CD4-positive, alpha-beta T cell treated with Interleukin-2 at 100 ng/mL for 4 hours (primary cell): ENCODE data around the gene CELSR1.
"Not testable (repeated sequence)": the region's sequence is repeated elsewhere in the genome, so short reads cannot be mapped to it uniquely, and the experiment has no call there.

Experiments
- DNase-seq: peaks from one replicate; pipeline ENCODE4 v3.0.0-alpha.2; 2020; ENCODE audit warnings: low spot score

The CELSR1 gene

DNA sequence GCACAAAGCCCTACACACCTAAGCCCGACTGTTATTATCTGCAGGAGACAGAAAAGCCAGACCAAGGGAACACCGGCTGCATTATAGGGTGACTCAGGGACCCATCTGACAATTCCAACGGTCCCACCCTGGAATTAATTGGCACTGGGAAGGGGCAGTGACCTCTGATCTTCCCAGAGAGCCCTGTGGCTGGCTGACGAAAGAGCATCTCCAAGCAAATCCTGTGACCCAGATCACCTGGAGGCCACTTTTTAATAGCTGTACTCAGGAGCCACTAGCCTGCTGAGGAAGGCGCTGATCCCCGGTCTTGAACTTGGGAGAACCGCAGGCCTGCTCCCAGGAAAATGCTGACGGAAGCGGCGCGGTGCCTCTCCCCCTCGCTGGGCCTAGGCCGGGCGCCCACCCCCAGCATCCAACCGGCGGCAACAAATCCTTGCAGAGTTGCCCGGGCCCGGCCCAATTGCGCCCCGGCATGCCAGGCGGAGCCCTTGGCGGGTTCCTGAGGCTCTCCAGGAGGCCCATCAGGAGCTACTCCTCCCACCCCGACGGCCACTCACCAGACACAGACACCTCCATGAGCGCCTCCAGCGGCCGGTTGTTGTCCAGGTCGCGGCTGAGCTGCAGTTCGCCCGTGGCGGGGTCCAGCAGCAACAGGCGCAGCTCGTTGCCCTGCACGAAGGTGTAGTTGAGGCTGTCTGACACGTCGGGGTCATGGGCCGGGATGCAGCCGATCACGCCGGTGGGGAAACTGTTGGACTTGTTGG is 4.2 kb downstream of the CELSR1 start:
- no peak for DNase-seq

DNA sequence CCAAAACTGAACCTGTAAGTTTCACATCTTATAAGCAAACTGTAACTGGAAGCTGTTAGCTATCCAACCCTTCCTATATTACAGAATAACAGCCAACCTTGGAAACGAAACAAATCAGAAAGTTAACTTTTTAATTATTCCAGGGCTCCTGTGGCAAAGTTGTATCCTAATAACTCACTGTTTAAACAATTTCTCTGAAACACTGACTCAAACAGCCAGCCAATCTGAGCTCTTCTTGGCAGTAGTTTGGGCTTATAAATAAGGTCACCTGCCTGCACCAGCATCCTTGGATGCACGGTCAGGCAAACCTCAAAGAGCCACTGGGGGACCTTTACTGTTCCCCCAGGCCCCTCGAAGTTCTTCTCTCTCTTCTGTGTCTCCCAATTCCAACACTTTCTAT is 5.0 kb downstream of the CELSR1 start:
- DNase-seq = no peak

DNA sequence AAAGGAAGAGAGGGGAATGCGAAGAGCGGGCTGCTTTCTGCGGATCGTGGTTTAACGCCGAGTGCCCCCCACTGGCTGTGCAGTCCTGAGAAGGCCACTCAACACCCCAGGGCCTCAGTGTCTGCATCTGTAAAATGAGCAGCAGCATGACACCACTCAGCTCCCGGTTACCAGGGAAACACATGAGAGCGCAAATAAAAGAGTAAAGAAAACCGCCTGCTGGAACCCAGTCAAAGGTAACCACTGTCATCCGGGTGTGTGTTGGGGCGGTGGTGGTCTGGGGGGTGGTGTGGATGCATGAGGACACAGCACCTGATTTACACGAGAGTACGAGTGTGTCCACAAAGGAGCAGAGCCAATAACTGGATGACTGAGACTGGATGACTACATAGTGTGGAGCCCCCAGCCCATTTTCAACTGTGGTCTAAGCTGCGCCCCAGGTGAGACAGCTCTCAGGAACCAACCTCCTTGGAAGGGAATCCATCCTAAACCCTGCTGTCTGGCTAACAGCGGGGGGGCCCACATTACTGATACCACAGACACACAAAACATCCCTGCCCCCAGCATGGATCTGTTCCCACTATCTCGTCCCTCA is 5.7 kb downstream of the CELSR1 start:
- DNase-seq = no peak

DNA sequence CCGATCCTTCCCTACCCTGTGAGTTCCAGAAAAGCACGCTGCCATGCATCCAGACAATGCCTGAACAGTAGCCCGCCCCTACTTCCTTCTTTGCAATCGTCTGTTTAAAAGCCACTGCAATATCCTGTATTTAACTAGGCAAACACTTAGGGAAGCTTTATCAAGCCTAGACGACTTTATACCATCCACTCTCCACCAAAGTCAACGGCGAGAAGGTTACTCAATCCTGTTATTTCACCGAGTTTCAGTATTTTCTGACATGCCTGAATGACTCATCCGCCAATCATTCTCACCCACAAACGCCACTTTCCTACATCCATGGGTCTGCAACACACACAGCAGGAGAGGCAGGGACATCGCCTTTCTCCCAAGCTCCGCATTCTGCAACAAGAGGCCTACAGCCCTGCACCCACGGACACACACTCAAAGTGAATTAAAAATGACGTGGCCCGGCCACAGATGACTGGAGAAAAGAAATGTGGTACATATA is 9.3 kb downstream of the CELSR1 start:
- no peak for DNase-seq

DNA sequence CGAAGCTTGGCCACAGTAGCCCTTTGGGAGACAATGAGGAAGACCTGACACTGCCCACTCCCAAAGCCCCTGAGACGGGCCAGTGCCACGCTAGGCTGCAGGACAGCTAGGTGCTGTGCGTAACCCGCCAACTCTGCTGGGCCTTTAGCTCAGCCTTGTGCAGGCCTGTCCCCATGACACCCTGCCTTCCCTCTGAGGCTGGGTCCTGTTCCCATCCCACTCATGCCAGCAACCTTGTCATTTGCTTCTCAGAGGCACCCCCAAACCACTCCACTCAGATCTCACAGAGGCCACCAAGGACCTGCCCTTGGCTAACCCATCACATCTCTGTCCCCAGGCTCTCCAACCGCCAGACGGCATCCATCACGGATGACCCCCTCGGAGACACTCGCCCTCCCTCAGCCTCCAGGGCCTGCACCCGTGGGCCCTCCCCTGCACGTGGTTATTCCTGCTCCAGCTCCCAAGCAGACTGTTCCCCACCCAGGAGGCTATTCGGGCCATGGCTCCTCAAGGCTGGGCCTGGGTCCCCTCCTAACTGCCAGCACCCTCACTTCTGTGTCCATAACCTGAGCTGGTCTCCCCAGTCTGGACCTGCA is 11.1 kb downstream of the CELSR1 start:
- DNase-seq = no peak

DNA sequence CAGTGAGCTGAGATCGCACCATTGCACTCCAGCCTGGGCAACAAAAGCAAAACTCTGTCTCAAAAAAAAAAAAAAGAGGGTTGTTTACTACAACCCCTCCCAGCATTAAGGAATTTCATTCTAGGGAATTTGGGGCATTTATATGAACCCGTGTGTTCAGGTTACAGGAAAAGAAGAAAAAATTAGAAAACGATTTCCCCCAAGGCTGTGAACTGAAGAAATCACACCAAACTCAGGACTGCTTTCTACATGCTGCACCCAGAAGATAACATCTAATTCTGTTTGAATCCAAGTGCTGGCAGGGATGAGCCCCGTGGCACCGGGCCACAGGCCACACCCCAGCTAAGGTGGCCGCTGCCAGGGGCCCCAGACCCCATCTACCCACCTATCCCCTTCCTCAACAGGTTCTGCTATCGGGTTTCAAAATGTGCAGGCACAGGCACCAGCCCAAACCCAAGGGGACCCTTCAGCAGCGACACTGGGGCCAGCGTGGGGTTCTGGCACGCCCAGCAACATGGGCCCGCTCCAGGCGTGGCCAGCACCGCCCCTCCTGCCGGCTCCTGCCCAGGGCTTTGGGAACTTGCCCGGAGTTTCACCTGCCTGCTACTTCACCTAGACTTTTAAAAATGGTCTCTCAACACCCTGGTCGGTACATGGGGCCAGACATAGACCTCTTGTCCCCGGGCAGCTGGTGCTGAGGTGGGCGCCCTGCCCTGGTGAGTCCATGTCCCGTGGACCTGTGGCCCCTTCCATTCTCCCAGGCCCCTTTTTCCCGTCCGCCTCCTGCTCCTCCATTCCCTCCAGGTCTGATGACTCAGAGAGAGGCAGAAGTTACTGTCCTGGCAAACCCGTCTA is 11.8 kb downstream of the CELSR1 start:
- DNase-seq = no peak

DNA sequence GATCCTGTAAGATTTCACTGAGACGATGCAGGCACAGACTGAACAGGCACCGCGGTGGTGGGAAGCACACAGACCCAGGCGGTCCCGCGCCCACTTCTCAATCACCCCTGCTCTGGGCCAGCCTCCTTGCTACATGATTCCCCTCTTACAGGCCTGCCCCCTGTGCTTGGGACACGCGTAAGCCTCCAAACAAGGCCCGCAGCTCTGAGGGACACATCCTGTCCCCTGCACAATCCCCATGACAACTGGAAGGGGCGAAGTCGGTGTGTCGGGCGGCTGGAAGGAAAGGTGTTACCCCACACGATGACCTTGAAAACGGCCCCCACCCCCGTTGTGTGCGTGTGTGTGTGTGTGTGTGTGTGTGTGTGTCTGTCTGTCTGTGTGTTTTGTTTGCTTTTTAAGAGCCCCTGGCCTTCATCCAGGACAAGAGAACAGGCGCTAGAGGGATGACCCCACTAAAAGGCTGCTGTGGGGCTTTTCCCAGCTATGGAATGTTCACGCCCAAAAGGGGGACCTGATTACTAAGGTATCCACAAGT is 13.1 kb downstream of the CELSR1 start:
- no peak for DNase-seq

DNA sequence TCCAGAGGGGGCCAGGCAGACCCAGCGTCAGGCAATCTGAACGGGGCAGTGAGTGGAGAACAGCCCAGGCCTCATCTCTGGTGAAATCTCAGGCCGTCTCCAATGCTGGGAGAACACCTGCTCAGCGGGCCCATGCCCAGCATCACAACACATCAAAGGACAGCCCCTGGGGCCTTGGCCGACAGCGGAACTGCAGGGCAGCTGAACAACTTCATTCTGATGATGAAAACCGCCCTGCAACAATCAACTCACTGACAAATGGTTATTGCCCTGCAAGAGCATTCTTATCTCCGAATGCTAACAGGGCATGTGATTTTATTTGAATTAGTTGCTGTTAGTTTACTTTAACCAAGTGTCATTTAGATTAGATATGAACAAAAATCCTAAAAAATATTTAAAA is 14.6 kb downstream of the CELSR1 start:
- no peak for DNase-seq

DNA sequence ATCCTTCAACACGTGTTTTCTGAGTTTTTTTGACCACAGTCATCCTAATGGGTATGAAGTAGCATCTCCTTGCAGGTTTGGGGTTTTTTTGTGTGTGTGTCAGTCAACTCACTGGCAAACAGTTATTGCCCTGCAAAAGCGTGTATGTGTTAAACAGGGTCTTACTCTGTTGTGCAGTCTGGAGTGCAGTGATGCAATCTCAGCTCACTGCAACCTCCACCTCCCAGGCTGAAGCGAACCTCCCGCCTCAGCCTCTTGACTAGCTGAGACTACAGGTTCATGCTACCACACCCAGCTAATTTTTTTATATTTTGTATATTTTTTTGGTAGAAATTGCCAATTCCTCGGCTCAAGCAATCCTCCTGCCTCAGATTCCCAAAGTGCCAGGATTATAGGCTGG is 15.4 kb downstream of the CELSR1 start:
- DNase-seq = no peak

DNA sequence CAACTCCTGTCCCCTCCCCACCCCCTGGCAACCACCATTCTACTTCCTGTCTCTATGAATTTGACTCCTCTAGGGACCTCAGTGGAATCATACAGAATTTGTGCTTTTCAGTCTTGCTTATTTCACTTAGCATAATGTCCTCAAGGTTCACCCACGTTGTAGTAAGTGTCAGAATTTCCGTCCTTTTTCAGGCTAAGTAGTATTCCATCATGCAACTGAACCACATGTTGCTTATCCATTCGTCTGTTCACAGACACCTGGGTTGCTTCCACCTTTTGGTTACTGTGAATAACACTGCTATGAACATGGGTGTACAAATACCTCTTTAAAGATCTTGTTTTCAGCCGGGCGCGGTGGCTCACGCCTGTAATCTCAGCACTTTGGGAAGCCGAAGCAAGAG is 16.5 kb downstream of the CELSR1 start:
- no peak for DNase-seq

DNA sequence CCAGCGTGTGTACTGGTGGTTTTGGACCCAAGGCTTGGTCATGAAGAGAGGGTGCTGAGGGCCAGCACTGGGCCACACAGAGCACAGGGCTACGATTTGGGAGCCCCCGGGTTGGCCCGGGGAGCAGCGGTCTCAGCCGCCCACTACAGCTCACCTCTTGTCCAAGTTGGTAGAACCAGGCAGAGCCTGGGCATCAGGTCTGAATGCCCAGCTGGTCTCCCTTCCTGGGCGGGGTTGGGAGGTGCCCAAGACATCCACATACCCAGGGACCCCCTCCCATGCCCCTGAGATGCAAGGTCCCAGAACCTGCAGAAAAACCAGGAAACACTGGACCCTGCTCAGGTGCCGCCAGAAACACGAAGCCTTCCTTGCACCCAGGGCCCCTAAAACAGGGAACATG is 18.0 kb downstream of the CELSR1 start:
- DNase-seq = no peak

DNA sequence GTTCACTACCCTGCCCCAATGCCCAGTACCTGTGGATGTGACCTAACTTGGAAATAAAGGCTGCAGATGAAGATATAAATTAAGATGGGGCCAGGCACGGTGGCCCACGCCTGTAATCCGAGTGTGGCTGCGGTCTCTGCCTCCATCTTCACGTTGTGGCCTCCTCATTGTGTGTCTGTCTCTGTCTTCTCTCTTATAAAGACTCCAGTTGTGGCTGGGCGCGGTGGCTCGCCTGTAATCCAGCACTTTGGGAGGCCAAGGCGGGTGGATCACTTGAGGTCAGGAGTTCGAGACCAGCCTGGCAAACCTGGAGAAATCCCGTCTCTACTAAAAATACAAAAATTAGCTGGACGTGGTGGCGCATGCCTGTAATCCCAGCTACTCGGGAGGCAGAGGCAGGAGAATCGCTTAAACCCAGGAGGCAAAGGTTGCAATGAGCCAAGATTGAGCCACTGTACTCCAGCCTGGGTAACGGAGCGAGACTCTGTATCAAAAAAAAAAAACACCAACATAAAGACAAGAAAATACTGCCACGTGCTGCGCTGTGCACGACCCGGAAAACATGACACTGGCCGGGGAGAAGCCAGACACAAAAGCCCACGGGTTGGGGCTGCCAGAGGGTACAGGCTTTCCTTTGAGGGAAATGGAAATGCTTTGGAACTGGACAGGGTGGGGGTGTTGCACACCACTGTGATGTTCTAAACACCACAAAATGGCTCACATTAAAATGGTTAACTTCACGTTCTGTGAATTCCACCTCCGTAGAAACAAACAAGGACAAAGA is 18.7 kb downstream of the CELSR1 start:
- DNase-seq = no peak

DNA sequence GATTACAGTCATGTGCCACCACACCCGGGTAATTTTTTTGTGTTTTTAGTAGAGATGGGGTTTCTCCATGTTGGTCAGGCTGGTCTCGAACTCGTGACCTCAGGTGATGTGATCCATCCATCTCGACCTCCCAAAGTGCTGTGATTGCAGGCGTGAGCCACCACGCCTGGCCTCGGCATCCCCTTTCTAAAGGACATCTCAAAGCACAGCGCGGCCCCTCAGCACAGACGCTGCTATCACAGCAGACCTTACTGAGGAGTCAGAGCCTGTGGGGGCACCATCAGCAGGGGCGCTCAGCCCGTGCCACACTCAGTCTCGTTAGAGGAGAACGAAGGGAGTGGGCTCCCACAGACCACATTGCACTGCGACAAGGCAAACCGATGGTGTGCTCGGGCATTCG is 19.4 kb downstream of the CELSR1 start:
- no peak for DNase-seq

DNA sequence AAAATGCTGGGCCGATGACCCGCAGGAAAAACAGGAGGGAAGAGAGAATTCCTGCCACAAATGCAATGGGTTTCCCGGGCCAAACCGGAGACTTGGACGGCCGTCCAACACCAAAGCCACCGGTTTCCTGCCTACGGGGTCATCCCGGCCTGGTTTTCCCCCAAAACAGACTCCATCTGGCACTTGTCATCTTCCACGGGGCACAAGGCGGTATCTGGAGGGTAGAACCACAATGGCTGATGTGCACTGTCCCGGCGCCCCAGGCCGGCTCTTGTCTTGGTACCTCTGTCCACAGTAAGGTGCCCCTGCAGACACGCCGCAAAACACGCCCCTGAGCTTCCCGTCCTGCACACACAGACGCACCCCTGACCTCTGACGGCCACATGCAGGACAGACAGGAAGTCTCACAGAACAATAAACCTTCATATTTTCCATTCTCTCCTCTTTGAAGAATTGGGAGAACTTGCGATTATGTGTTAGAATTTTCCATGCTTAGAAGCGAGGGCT is 20.1 kb downstream of the CELSR1 start:
- no peak for DNase-seq

DNA sequence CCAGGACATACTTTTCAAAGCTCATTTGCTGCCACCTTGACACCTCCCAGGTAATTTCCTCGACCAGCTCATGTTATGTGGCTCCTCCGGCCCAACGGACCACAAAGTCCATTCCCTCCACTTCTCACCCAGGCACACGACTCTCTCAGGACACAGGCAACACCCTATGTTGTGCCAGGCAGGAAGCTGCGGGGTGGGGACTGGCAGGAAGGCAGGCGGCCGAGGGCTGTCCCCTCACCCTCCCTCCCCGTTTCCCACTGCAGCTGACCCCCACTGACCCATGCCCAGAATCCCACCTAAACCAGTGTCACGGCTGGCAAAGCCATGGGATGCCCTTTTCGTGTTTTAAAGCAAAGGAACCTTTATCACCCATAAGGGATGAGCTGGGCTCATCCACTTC is 20.8 kb downstream of the CELSR1 start:
- DNase-seq = no peak

DNA sequence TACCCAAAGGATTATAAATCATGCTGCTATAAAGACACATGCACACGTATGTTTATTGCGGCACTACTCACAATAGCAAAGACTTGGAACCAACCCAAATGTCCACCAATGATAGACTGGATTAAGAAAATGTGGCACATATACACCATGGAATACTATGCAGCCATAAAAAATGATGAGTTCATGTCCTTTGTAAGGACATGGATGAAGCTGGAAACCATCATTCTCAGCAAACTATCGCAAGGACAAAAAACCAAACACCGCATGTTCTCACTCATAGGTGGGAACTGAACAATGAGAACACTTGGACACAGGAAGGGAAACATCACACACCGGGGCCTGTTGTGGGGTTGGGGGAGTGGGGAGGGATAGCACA is 21.3 kb downstream of the CELSR1 start:
- DNase-seq = not testable (repeated sequence)

DNA sequence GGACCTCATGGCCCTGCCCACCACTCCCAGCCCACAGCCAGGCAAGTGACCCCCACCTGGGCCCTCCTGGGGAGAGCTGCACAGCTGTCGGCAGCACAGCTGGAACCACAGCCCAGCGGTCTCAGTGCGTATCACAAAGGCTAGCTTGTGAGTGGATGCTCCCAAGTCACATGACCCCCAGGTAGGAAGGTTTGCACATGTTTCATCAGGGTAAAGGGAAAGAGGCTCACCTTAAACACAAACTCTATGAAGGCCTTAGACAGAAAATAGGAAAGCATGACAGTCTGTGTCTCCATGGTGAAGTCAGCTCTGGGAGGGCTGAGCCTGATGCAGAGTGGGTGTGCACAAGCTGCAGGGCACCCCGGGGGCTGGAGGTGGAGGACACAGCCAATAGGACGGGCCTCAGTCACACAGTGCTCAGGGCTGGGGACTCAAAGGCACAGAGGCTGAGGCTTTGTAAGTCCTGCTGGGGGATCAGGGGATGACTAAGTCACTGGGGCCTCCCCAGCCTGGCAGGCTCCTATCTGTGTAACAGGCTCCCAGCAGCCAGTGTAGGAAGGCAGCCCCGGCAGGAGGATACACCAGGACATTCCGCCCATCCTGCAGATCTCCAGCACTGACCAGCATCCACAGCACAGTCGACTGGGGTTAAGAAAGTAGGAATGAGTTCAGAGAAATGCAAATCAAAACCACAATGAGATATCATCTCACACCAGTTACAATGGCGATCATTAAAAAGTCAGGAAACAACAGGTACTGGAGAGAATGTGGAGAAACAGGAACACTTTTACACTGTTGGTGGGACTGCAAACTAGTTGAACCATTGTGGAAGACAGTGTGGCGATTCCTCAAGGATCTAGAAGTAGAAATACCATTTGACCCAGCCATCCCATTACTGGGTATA is 22.0 kb downstream of the CELSR1 start:
- no peak for DNase-seq

DNA sequence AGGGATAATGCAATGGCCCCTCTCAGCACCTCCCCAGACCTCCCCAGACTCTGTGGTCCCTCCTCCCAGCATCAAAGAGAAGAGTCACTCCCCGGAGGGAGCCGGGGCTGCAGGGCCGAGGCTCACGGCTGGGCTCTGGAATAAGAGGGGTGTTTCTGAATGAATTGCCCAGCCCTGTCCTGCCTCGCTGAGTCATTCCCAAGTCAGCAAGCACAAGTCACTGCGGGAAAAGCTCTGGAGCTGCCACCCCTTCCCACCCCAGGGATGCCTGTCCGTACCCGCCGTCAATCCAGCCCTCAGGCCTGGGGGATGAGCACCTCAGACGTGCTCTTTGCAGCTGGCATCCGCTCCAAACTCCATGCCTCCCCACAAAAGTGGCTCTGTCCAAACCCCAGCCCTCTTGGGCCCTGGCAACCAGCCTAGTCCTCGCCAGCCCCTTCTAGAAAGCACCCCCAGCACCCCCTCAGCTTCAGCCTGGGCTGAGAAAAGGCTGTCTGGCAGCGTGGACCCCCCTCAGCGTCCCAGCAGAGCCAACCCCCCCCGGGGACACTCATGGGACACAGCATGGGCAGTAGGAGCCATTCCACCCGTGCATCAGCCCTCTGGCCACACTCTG is 22.7 kb downstream of the CELSR1 start:
- DNase-seq = no peak

DNA sequence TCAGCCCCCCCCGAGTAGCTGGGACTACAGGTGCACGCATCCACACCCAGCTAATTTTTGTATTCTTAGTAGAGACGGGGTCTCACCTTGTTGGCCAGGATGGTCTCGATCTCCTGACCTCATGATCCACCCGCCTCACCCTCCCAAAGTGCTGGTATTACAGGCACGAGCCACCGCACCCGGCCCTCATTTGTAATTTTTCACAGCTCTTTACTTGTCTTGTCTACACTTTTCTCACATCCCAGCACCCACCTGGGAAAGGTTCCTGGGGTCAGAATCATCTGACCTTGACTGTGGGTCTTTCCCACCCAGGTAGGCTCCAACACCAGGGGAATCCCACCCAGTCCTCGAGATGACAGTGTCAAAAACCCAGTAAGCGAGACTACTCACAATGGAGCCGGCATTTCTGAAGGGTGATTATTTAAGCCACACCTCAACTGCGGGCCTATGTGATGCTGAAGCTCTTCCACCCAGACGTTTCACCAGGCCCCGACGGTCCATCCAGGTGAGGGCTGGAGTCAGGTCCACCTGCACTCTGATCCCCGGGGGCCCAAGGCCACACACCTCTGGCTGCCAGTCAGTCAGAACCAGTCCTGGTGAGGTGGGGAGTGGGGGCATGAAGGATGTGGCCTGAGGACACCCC is 23.4 kb downstream of the CELSR1 start:
- no peak for DNase-seq
